ENCODE data around the gene RYK.

RYK gene

GRCh38 chr3:134150476-134150875 lies 100.2 kb downstream of the RYK start:
- DNase-seq, result no peak

GRCh38 chr3:134149286-134149685 lies 101.4 kb downstream of the RYK start:
- no peak for DNase-seq

GRCh38 chr3:134148534-134148933 lies 102.1 kb downstream of the RYK start:
- DNase-seq, result no peak

DNA sequence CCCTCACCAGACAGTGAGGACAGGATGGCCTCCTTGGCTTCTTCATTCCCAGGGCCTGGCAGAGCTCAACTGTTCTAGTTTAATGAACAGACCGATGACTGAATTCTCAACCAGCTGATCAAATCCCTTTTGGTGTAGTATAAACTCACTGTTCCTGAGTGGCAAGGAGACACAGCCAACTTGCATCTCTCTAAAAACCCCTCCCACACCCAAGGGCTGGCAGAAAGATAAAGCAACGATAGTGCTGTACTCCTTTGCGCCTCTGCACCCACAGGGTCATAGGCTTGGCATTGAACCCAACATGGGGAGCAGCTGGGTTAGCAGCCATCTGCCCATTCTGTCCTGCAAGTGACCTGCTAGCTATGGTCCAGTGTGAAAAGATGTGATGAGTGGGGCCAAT lies 103.2 kb downstream of the RYK start:
- no peak for DNase-seq

- no peak for DNase-seq
These were observed 104.0 kb downstream of the RYK start for GRCh38 chr3:134146666-134147065.

DNA sequence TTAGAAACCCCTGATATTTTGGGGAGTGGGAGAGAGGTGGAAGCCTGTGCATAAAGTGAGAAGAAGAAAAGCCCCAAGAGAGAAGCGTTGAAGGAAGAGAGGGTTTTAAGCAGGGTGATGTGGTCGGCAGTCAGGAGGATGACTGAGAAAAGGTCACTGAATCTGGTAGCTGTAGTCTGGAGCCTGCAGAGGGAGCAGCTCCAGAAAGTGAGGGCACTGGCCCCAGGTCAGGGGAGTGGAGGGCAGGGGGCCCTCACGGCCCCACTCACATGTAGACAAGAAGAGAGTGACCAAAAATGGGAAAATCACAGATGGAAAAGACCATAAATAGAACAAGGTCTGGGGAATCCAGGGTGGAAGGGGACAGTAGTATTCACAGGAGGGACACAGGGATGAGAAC lies 105.5 kb downstream of the RYK start:
- DNase-seq, result no peak

- DNase-seq, result no peak
These were observed 106.0 kb downstream of the RYK start for GRCh38 chr3:134144694-134145093.

DNA sequence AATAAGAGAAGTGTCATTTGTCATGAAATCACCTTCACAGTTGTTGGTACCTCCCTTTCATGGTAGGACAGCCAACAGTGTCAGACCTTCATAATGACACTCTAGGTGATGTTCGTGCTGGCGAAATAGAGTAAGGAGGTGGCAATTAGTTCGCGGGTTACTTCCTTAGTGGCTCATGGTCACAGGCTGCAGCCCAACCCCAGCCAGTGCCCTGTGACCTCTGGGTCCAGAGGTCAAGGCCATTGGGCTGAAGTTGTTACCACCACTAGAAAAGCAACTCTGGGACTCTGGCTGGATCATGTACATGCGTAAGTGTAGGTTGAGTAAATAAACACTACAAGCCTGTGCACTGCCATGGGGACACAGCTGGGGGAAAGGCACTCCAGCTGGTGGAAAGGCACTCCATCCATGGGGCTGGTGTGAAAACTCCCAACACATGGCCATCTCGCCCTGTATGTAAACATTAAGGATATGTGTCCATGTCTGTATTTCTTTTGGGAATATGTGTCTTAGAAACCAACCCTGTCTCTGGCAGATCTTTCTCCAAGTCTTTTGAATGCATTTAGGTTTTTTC lies 106.7 kb downstream of the RYK start:
- no peak for DNase-seq

DNA sequence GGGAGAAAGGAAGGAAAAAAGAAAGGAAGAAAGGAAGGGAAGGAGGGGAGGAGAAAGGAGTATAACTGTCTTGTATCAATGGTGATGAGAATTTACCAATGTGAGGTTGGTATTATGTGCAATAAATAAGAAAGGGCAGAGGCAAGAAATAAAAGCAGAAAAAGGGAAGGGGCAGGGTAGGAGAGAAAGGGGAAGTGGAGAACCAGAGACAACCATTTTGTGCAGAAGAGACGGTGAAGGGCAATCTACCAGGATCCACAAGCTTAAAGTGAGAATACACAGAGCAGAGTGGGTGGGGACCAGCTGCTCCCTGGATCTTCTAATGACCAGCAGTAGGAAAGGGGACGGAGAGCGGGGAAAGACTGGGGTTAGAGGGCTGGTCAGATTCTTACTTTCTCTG lies 114.1 kb downstream of the RYK start:
- DNase-seq, result no peak

GRCh38 chr3:134134698-134135415 lies 115.8 kb downstream of the RYK start:
- DNase-seq, result no peak

DNA sequence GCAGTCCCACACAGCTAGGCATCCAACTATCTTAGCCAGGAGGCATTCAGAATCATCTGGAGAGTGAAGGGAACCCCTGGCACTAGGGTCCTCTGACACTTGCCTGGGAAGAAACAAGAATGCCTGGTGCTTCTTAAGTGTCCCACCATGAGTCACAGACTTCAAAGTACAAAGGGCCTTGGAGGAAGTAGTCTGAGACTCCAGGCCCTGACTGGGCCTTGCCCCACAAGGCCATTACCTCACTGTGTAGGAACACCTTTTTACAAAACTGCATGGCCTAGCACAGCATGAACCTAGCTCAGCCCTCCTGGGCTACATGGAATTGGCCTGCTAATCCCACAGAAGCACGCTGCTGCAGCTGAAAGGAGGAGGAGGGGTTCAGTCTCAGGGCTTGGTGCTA lies 116.4 kb downstream of the RYK start:
- no peak for DNase-seq

DNA sequence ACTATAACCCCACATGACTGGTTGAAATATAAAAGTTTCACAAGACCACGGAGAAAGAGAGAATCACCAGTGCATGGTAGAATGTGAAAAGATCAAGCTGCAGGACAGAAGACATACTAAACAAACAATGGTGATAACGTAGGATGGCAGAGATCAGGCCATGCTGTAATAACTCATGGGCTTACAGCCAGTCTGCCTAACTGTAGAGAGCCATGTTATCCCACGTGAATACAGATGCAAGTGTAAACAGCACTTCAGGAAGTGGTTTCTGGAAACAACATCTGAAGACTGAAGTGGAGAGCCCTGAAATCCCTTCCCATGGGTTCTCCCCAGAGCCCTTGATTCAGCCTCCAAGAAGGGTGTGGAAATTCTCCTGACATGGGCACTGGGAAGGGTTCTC lies 117.7 kb downstream of the RYK start:
- DNase-seq, result no peak

- no peak for DNase-seq
These were observed 124.5 kb downstream of the RYK start for GRCh38 chr3:134126153-134126552.

DNA sequence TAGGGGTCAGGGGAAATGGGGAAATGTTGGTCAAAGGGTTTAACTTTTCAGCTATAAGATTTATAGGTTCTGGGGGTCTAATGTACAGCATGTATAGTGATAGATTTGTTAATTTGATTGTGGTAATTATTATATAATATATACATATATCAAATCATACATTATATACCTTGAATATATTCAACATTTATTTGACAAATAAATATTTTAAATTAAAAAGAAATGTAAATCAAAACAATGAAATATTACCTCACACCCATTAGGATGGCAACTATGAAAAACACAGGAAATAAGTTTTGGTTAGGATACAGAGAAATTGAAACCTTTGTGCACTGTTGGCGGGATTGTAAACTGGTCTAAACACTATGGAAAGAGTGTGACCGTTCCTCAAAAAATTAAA lies 135.9 kb downstream of the RYK start:
- DNase-seq, result no peak

DNA sequence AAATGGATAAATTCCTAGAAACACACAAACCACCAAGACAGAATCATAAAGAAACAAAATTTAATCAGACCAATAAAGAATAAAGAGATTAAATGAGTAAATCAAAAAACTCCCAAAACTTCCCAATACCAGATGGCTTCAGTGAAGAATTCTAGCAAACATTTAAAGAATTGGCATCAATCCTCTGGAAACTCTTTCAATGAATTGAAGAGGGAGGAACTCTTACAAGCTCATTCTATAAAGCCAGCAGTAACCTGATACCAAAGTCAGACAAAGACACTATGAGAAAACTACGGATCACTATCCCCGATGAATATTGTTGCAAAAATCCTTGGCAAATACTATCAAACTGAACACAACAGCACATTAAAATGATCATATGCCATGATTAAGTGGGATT lies 139.0 kb downstream of the RYK start:
- no peak for DNase-seq

DNA sequence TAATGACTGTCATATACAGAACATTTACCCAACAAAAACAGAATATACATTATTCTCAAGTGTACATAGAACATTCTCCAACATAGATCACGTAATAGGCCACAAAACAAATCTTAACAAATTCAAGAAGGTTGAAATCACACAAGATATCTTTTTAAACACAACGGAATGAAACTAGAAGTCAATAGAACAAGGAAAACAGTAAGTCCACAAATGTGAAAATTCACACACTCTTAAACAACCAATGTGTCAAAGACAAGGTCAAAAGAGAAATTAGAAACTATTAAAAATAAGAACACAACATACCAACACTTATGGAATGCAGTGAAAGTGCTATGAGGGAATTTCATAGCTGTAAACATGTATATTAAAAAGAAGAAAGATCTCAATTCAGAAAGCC lies 139.7 kb downstream of the RYK start:
- DNase-seq, result no peak
